OCI-LY7 (cell line): ENCODE data around the gene CDH15. TPM values are rescaled to one million over a fixed set of nuclear protein-coding genes. Genes with fewer than 3 reads are reported as not detected.

Experiments
- BruUV-seq: library from RNA; stranded (reverse); fragments of 400-500 nt; replicated peaks from 2 replicates; lab custom pipeline; 2021; lab: Mats Ljungman, UMichigan
- CTCF ChIA-PET: fragments of 300-600 bp; sonication (Branson Sonifier 250); formaldehyde crosslinking; loops from one replicate; lab custom pipeline; 2022; ENCODE audit warnings: antibody characterized with exemption; ENCODE audit not compliant: unreplicated experiment; lab: Charles Lee
- POLR2A ChIA-PET: fragments of 300-600 bp; sonication (Branson Sonifier 250); formaldehyde crosslinking; loops from one replicate; lab custom pipeline; 2022; ENCODE audit warnings: antibody characterized with exemption; lab: Charles Lee
- DNase-seq: peaks from one replicate; pipeline ENCODE4 v3.0.0-alpha.2; 2015; ENCODE audit warnings: low spot score
- H2AFZ ChIP-seq: fragments of 200-600 bp; sonication (generic), shearing (Covaris generic); 2 replicates; pipeline ENCODE4 v1.6.1; 2014; ENCODE audit warnings: mild to moderate bottlenecking, antibody characterized with exemption, low read length, moderate library complexity
- H3K27ac ChIP-seq: fragments of 200-600 bp; sonication (generic); 2 replicates; pipeline ENCODE4 v1.5.1; 2014; ENCODE audit warnings: mixed run types, low read depth, mild to moderate bottlenecking, moderate library complexity, low read length, inconsistent platforms; ENCODE audit not compliant: poor library complexity, severe bottlenecking
- H3K36me3 ChIP-seq: fragments of 200-600 bp; sonication (generic); 2 replicates; pipeline ENCODE4 v1.6.1; 2014; ENCODE audit warnings: mild to moderate bottlenecking, antibody characterized with exemption, low read length, moderate library complexity, mixed read lengths; ENCODE audit not compliant: insufficient read depth
- H3K4me1 ChIP-seq: fragments of 200-600 bp; sonication (generic); 2 replicates; pipeline ENCODE4 v1.5.1; 2014; ENCODE audit warnings: mild to moderate bottlenecking, low read length; ENCODE audit not compliant: insufficient read depth, poor library complexity, severe bottlenecking
- H3K4me2 ChIP-seq: fragments of 200-600 bp; sonication (generic); 2 replicates; pipeline ENCODE4 v1.6.1; 2014; ENCODE audit warnings: mild to moderate bottlenecking, low read length
- H3K4me3 ChIP-seq: fragments of 200-600 bp; sonication (generic); 2 replicates; pipeline ENCODE4 v1.5.1; 2014; ENCODE audit warnings: mild to moderate bottlenecking, low read depth, low read length; ENCODE audit not compliant: poor library complexity, severe bottlenecking
- H3K79me2 ChIP-seq: fragments of 200-600 bp; sonication (generic); 2 replicates; pipeline ENCODE4 v1.6.1; 2016; ENCODE audit warnings: low read depth, mild to moderate bottlenecking, low read length, moderate library complexity, mixed read lengths; ENCODE audit not compliant: insufficient read depth
- H3K9me2 ChIP-seq: fragments of 200-600 bp; sonication (generic); 2 replicates; pipeline ENCODE4 v1.6.1; 2016; ENCODE audit warnings: mild to moderate bottlenecking, low read length, mixed read lengths; ENCODE audit not compliant: insufficient read depth
- H3K9me3 ChIP-seq: fragments of 200-600 bp; sonication (generic); 2 replicates; pipeline ENCODE4 v1.6.1; 2014; ENCODE audit warnings: mild to moderate bottlenecking, mixed run types, low read length, mixed read lengths
- H4K20me1 ChIP-seq: fragments of 200-600 bp; sonication (generic); 2 replicates; pipeline ENCODE4 v1.6.1; 2014; ENCODE audit warnings: mild to moderate bottlenecking, antibody characterized with exemption, low read length, moderate library complexity, mixed read lengths; ENCODE audit not compliant: insufficient read depth
- CTCF ChIP-seq: fragments of 200-600 bp; sonication (generic); conservative IDR thresholded peaks from 2 replicates; pipeline ENCODE4 v1.5.1; 2014; ENCODE audit warnings: mild to moderate bottlenecking, antibody characterized with exemption, low read length, moderate library complexity, mixed read lengths
- EZH2phosphoT487 ChIP-seq: fragments of 200-600 bp; sonication (generic); IDR thresholded peaks from 2 replicates; pipeline ENCODE4 v1.6.1; 2018; ENCODE audit warnings: low read depth, borderline replicate concordance, mild to moderate bottlenecking, mixed run types, antibody characterized with exemption, low read length, moderate library complexity, mixed read lengths
- intact Hi-C: fragments of 100-400 bp; cut with micrococcal nuclease; formaldehyde crosslinking; loops from one replicate; pipeline ENCODE4 v1.10.0; 2022; ENCODE audit not compliant: unreplicated experiment
- total RNA-seq, 2 experiments: library from RNA; depleted of rRNA in 1 of 2; stranded (reverse); fragments of >200 nt in 1 of 2; shearing (Covaris generic) in 1 of 2; gene quantifications; 2 replicates each; pipeline ENCODE4 v1.2.3, GENCODE V29; 2014 to 2022

Gene CDH15
- total RNA-seq, 2 experiments from 2014 or later, result not detected

GRCh38 chr16:89133457-89134127 lies 38.0 kb upstream of the CDH15 start:
- H3K4me1 ChIP-seq, result no peaks in the 10 kb centered on the region
- peaks cover 25% of the 10 kb centered on the region; the same call in 1 of the 2 replicates for H3K79me2 ChIP-seq
- no TSS peak for BruUV-seq
- TF ChIP-seq CTCF, result no peak
- no peak for TF ChIP-seq EZH2phosphoT487
- peaks cover 16% of the 10 kb centered on the region; the same call in 1 of the 2 replicates for H3K9me3 ChIP-seq
- H4K20me1 ChIP-seq, result no peaks in the 10 kb centered on the region
- H3K9me2 ChIP-seq, result no peaks in the 10 kb centered on the region
- intact Hi-C loops, result no loop called here
- ChIA-PET CTCF (no interaction called here), POLR2A (no interaction called here)
- no peak overlapping the region for H3K4me3 ChIP-seq
- peaks cover 97% of the 10 kb centered on the region for H3K36me3 ChIP-seq
- no peak for DNase-seq
- no peak overlapping the region for H3K4me2 ChIP-seq
- H2AFZ ChIP-seq, result no peak overlapping the region
- no peak overlapping the region for H3K27ac ChIP-seq

GRCh38 chr16:89134269-89134668 lies 37.3 kb upstream of the CDH15 start:
- peaks cover 97% of the 10 kb centered on the region for H3K36me3 ChIP-seq
- POLR2A ChIA-PET, result no interaction called here
- H3K9me2 ChIP-seq, result no peaks in the 10 kb centered on the region
- H2AFZ ChIP-seq, result no peak overlapping the region
- no peak overlapping the region for H3K4me3 ChIP-seq
- no peaks in the 10 kb centered on the region for H4K20me1 ChIP-seq
- intact Hi-C loops, result no loop called here
- H3K4me2 ChIP-seq, result no peak overlapping the region
- no peak for DNase-seq
- no peaks in the 10 kb centered on the region for H3K4me1 ChIP-seq
- H3K9me3 ChIP-seq, result peaks cover 10% of the 10 kb centered on the region; the same call in 1 of the 2 replicates
- TF ChIP-seq EZH2phosphoT487, result no peak
- TF ChIP-seq CTCF, result no peak
- H3K27ac ChIP-seq, result no peak overlapping the region
- H3K79me2 ChIP-seq, result peaks cover 21% of the 10 kb centered on the region; the same call in 1 of the 2 replicates
- BruUV-seq, result no TSS peak
- CTCF ChIA-PET, result no interaction called here

- DNase-seq, result no peak
- POLR2A ChIA-PET, result no interaction called here
- peaks cover under 1% of the 10 kb centered on the region; the same call in 1 of the 2 replicates for H3K9me3 ChIP-seq
- H4K20me1 ChIP-seq, result no peaks in the 10 kb centered on the region
- H3K4me1 ChIP-seq, result no peaks in the 10 kb centered on the region
- H2AFZ ChIP-seq, result no peak overlapping the region
- H3K9me2 ChIP-seq, result no peaks in the 10 kb centered on the region
- CTCF ChIA-PET, result no interaction called here
- no peak overlapping the region for H3K27ac ChIP-seq
- intact Hi-C loops, result no loop called here
- no peak overlapping the region for H3K4me2 ChIP-seq
- peaks cover 12% of the 10 kb centered on the region; the same call in 1 of the 2 replicates for H3K79me2 ChIP-seq
- H3K4me3 ChIP-seq, result no peak overlapping the region
- no peak for TF ChIP-seq CTCF
- TF ChIP-seq EZH2phosphoT487, result no peak
- BruUV-seq, result no TSS peak
- H3K36me3 ChIP-seq, result peaks cover 95% of the 10 kb centered on the region
These were observed 36.4 kb upstream of the CDH15 start for GRCh38 chr16:89135166-89135565.
